ENCODE results near the gene ETV7. TPM values are rescaled to one million over a fixed set of nuclear protein-coding genes. Genes with fewer than 3 reads are reported as not detected.

Gene ETV7
- total and polyA plus RNA-seq, 2 experiments from 2014 or later = 0.47 to 1.2 TPM

DNA sequence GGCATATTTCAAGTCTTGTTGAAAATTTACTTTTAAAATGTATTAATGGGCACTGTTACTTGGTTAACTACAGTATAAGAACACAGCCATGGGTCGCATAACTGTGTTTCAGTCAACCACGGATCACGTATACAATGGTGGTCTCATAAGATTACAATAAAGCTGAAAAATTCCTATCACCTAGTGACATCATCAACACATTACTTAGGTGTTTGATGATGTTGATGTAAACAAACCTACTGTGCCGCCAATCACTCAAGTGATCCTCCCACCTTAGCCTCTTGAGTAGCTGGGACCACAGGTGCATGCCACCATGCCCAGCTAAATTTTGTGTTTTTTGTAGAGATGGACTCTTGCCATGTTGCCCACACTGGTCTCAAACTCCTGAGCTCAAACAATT, 16.7 kb upstream of the ETV7 start:
- H3K4me3 ChIP-seq = no peak overlapping the region
- no peak for DNase-seq (ENCODE audit: low spot score)
- peaks cover 3% of the 10 kb centered on the region for H3K27me3 Mint-ChIP-seq (ENCODE audit: insufficient read depth, low read depth, poor library complexity)
- no peaks in the 10 kb centered on the region for H3K9me3 Mint-ChIP-seq
- no peak overlapping the region for H3K4me3 Mint-ChIP-seq
- H3K36me3 ChIP-seq (ENCODE audit: insufficient read depth) = no peaks in the 10 kb centered on the region
- no peak for ATAC-seq
- no peak overlapping the region for H3K27ac ChIP-seq (ENCODE audit: low read depth)
- H3K27me3 ChIP-seq (ENCODE audit: insufficient read depth) = no peaks in the 10 kb centered on the region
- no peaks in the 10 kb centered on the region for H3K9me2 ChIP-seq (ENCODE audit: insufficient read depth)
- H3K4me1 ChIP-seq (ENCODE audit: insufficient read depth) = no peaks in the 10 kb centered on the region
- TF ChIP-seq NANOG (IDR thresholded peaks at IDR 0.05; ENCODE audit: borderline replicate concordance) (no peak), ZNF462 (CRISPR knock-in tag; IDR thresholded peaks at IDR 0.05) (no peak), REST (IDR thresholded peaks at IDR 0.05; ENCODE audit: unreplicated experiment) (no peak), CREB1 (CRISPR knock-in tag; IDR thresholded peaks at IDR 0.05; ENCODE audit: low read depth) (no peak), EZH2phosphoT487 (IDR thresholded peaks at IDR 0.05; ENCODE audit: unreplicated experiment) (no peak), POLR2AphosphoS5 (IDR thresholded peaks at IDR 0.05; ENCODE audit: low read depth) (no peak), JUNB (IDR thresholded peaks at IDR 0.05; ENCODE audit: unreplicated experiment) (no peak), ZNF331 (CRISPR knock-in tag; IDR thresholded peaks at IDR 0.05; ENCODE audit: low read depth) (no peak), ZNF114 (CRISPR knock-in tag; IDR thresholded peaks at IDR 0.05) (no peak), EZH2 (IDR thresholded peaks at IDR 0.05; ENCODE audit: low read depth, unreplicated experiment) (no peak)
- TF ChIP-seq, protein P1, sequence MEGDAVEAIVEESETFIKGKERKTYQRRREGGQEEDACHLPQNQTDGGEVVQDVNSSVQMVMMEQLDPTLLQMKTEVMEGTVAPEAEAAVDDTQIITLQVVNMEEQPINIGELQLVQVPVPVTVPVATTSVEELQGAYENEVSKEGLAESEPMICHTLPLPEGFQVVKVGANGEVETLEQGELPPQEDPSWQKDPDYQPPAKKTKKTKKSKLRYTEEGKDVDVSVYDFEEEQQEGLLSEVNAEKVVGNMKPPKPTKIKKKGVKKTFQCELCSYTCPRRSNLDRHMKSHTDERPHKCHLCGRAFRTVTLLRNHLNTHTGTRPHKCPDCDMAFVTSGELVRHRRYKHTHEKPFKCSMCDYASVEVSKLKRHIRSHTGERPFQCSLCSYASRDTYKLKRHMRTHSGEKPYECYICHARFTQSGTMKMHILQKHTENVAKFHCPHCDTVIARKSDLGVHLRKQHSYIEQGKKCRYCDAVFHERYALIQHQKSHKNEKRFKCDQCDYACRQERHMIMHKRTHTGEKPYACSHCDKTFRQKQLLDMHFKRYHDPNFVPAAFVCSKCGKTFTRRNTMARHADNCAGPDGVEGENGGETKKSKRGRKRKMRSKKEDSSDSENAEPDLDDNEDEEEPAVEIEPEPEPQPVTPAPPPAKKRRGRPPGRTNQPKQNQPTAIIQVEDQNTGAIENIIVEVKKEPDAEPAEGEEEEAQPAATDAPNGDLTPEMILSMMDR (conservative IDR thresholded peaks at IDR 0.05; ENCODE audit: low read depth in 2 of 2) = no peak
- no peak overlapping the region for H3K4me2 ChIP-seq
- no peak overlapping the region for H3K27ac Mint-ChIP-seq
- H3K79me2 ChIP-seq (replicated peaks; ENCODE audit: insufficient read depth) = no peaks in the 10 kb centered on the region
- no peaks in the 10 kb centered on the region for H4K20me1 ChIP-seq (replicated peaks; ENCODE audit: insufficient read depth)
- no peaks in the 10 kb centered on the region for H3K36me3 Mint-ChIP-seq (ENCODE audit: low read depth)
- no peaks in the 10 kb centered on the region for H3K4me1 Mint-ChIP-seq
- H3F3A ChIP-seq (replicated peaks; ENCODE audit: low read depth) = no peaks in the 10 kb centered on the region
- H2AFZ ChIP-seq = no peak overlapping the region
